GM19328 (cell line): ENCODE data around the gene NEU4.

Experiments used
- ATAC-seq: cut with Tn5 transposase; IDR thresholded peaks from one replicate; pipeline ENCODE4 v1.9.1; 2021; ENCODE audit warnings: mild to moderate bottlenecking, moderate library complexity; ENCODE audit not compliant: unreplicated experiment

Gene NEU4

GRCh38 chr2:241850544-241851324, 41.7 kb downstream of the NEU4 start:
- no peak for ATAC-seq

DNA sequence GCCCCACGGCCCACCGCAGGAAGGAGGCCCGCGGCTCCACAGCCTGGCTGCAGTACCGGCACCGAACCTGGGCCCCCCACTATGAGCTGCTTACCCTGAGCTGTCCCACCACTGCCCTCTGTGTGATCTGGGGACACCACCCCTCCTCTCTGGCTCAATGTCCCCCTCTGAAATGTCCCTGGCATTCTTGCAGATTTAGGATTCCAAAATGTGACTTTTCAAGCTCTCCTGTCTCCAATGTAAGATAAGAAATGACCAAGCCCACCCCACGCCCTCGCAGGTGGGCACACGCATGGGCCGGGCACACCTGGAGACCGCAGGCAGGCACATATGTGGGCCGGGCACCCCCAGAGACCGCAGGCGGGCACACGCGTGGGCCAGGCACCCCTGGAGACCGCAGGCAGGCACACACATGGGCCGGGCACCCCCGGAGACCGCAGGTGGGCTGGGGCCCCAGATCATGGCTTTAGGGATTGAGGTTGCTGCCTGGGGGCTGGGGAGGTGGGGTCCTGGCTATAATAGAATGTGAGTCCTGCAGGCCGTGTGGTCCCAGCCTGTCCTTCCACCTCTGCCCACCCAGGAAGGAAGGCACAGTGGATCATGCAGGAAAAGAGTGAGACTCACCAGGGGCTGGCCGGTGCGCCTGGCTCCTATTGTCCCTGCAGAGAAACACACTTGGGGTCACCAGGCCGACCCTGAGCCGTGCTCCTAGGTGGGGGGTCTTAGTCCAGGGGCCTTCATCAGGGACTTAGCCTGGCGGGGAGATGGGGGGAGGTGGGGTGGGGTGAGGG, 42.5 kb downstream of the NEU4 start:
- no peak for ATAC-seq

GRCh38 chr2:241852116-241852980, 43.4 kb downstream of the NEU4 start:
- no peak for ATAC-seq

- ATAC-seq = no peak
Observed at GRCh38 chr2:241852981-241853631, 44.1 kb downstream of the NEU4 start.

DNA sequence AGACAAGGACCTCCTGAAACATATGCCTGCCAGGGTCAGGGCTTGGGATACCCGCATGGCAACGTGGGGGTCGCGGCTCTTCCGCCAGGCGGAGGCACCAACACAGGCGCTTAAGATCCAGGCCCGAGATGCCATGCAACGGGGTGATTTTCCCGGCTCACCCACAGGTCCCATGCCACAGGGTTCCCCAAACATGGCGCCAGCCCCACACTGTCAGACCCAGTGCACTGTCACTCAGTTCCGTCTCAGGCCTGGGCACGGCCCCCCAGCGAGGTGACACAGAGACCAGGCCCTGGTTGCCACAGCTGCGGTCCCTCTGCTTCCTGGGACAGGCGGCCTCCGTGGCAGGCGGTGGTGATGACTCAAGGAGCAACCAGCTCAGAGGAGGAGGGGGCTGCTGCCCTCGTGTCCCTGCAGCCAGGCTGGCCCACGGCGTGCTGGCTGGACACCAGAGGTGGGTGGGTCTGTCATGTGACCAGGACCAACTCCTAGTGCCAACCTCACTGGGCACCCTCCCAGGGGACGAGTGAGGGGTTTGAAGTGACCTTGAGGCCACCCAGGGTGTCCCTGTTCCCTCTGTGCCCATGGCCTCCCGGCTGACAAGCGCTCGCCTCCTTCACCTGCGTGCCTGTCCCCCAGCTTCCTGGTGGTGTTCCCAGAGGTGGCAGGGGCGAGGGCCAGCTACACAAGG, 44.8 kb downstream of the NEU4 start:
- ATAC-seq = no peak

DNA sequence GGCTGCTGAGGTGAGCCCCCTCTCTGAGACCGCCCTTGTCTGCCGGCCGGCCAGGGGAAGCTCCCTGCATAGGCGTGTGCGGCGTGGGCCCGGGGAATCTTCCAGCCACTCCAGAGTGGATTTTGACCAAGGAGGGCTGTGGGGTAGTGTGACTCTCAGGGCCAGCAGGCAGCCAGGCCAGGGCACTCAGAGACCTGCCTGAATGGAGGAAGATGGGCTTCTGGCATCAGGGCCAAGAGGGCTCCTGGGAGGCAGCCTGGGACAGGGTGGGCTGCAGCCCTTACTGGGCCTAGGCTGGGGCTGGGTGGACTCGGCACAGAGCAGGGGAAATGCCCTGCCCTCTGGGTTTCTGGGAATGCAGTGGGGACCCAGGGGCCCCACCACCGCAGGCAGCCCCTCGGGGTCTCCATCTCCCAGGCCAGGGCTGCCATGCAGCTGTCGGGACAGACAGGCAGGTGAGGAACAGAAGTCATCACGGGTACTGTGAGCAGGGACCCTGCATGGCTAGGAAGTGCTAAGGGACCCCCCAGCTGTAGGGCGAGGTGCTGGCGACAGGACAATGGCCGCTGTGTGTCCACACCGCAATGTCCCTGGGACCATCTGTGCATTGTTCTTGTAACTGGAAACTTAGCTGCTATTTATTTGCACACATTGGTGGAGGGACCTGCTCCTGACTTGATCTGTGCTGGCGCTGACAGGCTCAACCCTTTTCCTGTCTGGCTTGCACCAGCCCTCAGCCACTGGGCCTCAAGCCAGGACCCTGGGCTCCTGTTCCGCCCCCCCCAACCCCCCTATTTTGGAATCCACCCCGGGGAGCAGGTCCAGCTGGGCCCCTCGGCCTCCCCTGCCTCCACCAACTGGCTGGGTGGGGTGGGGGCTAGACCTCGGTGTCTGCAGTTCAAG, 45.6 kb downstream of the NEU4 start:
- ATAC-seq = no peak

DNA sequence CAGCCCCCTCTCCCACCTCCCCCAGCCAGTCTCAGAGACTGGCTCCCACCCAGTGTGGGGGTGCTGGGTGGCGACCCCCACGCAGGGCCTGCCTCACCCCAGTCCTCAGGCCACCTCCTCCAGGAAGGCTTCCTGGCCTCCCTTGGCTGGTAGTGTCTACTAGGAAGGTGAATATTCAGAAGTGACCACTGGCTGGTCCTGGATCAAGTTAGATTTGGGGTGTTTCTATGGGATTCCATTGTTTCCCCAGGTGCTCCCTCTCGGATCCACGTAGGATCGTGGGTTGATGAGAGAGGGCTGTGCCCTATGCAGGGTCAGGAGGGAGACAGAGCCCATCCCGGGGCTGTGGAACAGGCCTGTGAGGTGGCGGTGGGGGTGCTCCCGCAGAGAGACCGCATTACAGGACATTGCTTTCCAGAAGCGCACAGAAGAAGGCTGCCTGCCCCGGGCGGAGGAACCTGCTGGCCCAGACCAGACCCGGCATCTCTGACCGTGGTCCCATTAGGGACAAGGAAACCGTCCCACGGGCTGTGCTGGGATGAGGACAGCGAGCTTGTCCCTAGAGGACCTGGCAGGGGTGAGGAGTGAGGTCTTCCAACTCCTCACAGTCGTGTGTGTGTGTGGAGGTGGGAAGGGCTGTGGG, 46.4 kb downstream of the NEU4 start:
- no peak for ATAC-seq

DNA sequence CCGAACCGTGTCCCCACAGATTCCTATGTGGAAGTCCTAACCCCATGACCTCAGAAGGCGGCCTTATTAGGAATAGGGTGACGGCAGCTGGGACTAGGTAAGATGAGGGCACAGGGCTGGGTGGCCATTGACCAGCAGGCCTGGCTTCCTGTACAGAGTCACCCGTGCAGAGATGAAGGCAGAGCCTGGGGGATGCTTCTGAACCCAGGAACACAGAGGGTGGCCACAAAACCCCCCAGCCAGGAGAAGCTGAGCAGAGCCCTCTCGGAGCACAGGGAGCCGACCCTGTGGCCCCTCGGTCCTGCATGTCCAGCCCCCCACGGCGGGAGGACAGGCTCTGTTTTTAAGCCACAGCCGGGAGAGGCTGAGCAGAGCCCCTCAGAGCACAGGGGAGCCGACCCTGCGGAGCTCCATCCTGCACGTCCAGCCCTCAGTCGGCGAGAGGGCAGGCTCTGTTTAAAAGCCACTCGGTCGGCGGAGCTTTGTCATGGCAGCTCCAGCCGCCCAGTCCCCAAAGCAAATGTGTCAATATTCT, 47.0 kb downstream of the NEU4 start:
- no peak for ATAC-seq

- no peak for ATAC-seq
Observed at GRCh38 chr2:241857041-241857541, 48.1 kb downstream of the NEU4 start.

DNA sequence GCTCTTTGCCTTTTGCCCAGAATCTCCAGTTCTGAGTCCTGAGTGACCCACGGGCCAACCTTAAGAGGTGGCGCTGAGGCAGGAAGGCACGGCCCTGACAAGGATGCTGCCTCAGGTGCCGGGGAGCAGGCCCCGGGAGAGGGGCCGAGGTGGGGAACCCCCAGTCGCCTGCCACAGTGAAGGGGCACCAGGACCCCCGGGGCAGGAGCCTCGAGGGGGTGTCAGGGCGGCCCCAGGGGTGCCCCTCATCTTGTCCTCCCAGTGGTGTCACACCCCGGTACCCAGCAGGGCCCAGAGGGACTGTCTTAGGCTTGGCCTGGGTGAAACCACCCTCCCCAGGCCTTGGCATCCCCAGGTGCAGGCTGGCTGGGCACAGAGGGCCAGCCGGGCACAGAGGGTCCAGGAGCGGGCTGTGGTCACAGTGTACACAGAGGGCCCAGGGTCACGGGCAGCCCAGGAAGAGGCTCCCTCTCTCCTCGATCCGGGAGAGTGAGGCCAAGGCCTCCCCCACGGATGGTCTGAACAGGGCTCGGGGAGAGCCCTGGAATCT, 48.7 kb downstream of the NEU4 start:
- ATAC-seq = no peak

DNA sequence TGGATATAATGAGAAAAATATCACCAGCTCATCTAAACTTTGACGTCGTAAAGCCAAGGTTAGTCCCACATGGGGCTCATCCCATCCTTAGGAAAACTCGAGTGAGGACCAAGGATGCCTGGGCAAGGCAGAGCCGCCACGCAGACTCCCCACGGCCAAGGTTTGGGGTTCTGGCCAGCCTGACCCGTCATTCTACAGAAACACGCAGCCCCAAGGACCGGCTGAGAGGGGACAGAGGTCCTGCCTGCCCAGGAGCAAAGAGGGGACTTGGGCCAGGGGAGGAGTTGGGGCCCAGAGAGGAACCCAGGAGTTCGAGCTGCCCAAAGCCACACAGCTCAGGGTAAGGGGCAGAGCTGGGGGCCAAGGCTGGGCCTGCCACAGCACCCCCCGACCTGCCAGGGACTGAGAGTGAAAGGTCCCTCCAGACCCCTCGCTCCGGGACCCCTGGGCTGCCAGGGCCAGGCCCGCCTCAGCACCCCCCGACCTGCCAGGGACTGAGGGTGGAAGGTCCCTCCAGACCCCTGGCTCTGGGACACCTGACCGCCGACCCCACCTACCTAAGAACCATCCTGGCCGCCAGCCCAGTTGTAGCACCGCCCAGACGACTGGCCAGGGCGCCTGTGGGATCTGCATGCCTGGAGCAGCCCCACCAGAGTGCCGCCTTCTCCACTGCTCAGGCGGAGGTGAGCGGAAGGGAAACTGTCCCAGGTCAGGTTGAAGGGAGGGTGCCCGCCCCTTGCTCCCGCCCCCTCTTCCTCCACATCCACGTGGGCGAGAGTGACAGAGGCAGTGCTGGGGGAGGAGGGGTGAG, 49.4 kb downstream of the NEU4 start, which contains the start of gene PDCD1:
Gene PDCD1 (minus strand): TSS at position 689 of the 811 bp plus-strand sequence. CDS start 56 bp downstream, at position 633.
- no peak for ATAC-seq

DNA sequence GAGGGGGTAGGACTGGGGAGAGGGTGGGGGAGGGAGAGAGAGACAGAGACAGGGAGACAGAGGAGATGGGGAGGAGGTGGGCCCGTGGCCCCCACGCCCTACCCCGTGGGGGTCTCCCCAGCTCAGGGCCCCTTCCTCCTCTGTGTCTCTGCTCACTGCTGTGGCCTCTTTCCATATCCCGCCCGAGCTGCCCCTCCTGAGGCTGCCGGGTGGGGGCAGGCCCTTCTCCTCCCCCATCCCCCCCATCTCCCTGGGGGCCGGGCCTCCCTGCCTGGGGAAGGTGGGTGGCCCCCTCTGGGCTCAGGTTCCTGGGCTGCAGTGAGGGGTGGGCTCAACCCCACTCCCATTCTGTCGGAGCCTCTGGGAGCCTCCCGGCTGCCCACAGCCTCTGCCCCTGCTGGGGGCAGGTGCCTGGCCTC, 50.0 kb downstream of the NEU4 start:
- no peak for ATAC-seq

DNA sequence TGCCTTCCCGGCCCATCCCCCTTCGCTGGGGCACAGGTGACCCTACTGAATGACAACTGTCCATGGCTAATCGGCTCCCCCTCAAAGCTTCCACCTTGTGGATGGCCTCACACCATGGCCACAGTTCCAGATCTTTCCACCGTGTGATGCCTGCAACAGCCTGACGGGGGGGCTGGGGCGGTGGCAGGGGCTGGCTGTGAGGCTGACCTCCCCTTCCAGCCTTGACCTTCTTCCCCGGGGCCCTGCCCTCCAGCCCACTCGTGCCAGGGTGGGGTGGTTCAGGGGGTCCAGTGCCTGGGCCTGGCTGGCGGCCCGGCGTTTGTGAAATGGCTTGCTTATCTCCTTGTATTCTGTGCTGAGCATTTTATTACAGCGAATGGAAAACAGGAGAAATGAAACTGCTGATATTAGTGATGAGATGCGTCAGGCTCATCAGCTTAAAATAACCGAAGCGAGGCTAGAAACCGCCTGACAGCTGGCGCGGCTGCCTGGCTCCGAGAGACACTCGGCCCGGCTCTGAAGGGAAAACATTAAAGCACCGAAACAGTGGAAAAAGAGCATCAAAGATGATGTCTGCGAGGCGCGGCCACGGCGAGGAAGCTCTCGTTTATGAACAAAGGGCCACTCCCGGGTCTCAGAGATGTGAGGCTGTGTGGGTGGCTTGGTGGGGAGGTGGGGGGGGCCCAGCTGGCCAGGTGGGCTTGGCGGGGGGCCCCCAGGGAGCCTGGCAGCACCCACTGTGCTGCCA, 50.6 kb downstream of the NEU4 start:
- no peak for ATAC-seq

- no peak for ATAC-seq
Observed at GRCh38 chr2:241860184-241861078, 51.4 kb downstream of the NEU4 start.

GRCh38 chr2:241861264-241861663, 52.3 kb downstream of the NEU4 start:
- ATAC-seq = no peak
